Measurements from ENCODE around the gene HSP90AB1. TPM values are rescaled to one million over a fixed set of nuclear protein-coding genes. Genes with fewer than 3 reads are reported as not detected.

Gene HSP90AB1
- total RNA-seq, 1 experiment from 2014 or later: 1,986 TPM

DNA sequence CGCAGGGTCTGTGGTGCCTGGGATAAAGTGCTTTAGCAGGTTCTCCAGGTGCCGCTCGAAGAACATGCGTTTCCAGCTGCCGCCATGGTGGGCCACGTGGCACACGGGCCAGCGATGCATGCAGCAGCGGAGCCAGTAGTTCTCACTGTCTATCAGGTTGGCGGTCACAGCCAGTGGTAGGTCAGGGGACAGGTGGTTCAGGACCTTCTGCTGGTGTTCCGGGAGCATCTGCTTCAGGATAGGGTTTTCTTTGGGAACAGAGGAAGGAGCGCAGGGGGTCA lies 39.3 kb downstream of the HSP90AB1 start:
- H3K79me2 ChIP-seq (ENCODE audit: insufficient read depth, low read length): no peaks in the 10 kb centered on the region
- H3K4me3 Mint-ChIP-seq: no peak overlapping the region
- H2BK120ac ChIP-seq (ENCODE audit: low read depth, low read length, poor library complexity, severe bottlenecking): no peak overlapping the region
- H2BK15ac ChIP-seq (ENCODE audit: low read depth, low read length): no peak overlapping the region
- no peak overlapping the region for H3K4ac ChIP-seq (ENCODE audit: low read depth, low read length)
- H3K27ac Mint-ChIP-seq: no peak overlapping the region
- peaks cover 6 to 8% of the 10 kb centered on the region in 2 experiments; a peak in 3 of 4 replicates for H3K4me1 Mint-ChIP-seq
- no peak overlapping the region for H4K5ac ChIP-seq (ENCODE audit: insufficient read length, low read depth, low read length)
- TF ChIP-seq, protein P1, sequence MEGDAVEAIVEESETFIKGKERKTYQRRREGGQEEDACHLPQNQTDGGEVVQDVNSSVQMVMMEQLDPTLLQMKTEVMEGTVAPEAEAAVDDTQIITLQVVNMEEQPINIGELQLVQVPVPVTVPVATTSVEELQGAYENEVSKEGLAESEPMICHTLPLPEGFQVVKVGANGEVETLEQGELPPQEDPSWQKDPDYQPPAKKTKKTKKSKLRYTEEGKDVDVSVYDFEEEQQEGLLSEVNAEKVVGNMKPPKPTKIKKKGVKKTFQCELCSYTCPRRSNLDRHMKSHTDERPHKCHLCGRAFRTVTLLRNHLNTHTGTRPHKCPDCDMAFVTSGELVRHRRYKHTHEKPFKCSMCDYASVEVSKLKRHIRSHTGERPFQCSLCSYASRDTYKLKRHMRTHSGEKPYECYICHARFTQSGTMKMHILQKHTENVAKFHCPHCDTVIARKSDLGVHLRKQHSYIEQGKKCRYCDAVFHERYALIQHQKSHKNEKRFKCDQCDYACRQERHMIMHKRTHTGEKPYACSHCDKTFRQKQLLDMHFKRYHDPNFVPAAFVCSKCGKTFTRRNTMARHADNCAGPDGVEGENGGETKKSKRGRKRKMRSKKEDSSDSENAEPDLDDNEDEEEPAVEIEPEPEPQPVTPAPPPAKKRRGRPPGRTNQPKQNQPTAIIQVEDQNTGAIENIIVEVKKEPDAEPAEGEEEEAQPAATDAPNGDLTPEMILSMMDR (conservative IDR thresholded peaks at IDR 0.05): no peak
- no peak overlapping the region for H2AFZ ChIP-seq (ENCODE audit: low read length)
- H3K4me2 ChIP-seq (ENCODE audit: insufficient read depth, insufficient read length, low read length): no peak overlapping the region
- H3K9ac ChIP-seq (ENCODE audit: extremely low read depth, insufficient read length, low read length): no peak overlapping the region
- H2BK12ac ChIP-seq (ENCODE audit: insufficient read length, low read depth, low read length): no peak overlapping the region
- no peaks in the 10 kb centered on the region for H3K23me2 ChIP-seq (ENCODE audit: insufficient read length, low read depth, low read length, poor library complexity, severe bottlenecking)
- H4K91ac ChIP-seq (ENCODE audit: insufficient read length, low read depth, low read length): no peak overlapping the region
- H3K79me1 ChIP-seq (ENCODE audit: insufficient read depth, low read depth, low read length, poor library complexity, severe bottlenecking): no peaks in the 10 kb centered on the region
- no peaks in the 10 kb centered on the region for H3K36me3 Mint-ChIP-seq (ENCODE audit: insufficient read depth in 1 of 3, low read depth in 3 of 3)
- H3K14ac ChIP-seq (ENCODE audit: insufficient read depth, low read length): no peak overlapping the region; the same call in 1 of the 2 replicates
- H3K23ac ChIP-seq (ENCODE audit: insufficient read length, low read depth, low read length): no peak overlapping the region
- peaks cover 81% of the 10 kb centered on the region for H3K27me3 Mint-ChIP-seq (ENCODE audit: low read depth)
- H3K27ac ChIP-seq (ENCODE audit: insufficient read length, low read depth, low read length): no peak overlapping the region
- H2BK5ac ChIP-seq (ENCODE audit: insufficient read length, low read length): no peak overlapping the region
- H4K8ac ChIP-seq (replicated peaks; ENCODE audit: insufficient read length, low read depth, low read length): no peak overlapping the region
- H3T11ph ChIP-seq (ENCODE audit: low read length): no peak overlapping the region
- H2BK20ac ChIP-seq (ENCODE audit: low read depth, low read length, poor library complexity, severe bottlenecking): no peak overlapping the region
- no peak overlapping the region for H3K18ac ChIP-seq (ENCODE audit: insufficient read length, low read depth, low read length)
- H3K27me3 ChIP-seq (ENCODE audit: insufficient read depth, low read length): no peaks in the 10 kb centered on the region; the same call in 1 of the 2 replicates
- no peaks in the 10 kb centered on the region for H3K9me3 ChIP-seq (ENCODE audit: control insufficient read depth, low read depth, low read length)
- no peak overlapping the region for H2AK5ac ChIP-seq (ENCODE audit: insufficient read length, low read length)
- no peaks in the 10 kb centered on the region for H4K20me1 ChIP-seq (ENCODE audit: control insufficient read depth, insufficient read depth, insufficient read length)
- WGBS (ENCODE audit: extremely low coverage, insufficient read length, low lambda C conversion rate): no CpG with 5 or more reads among the region's 12 CpGs
- H3K4me1 ChIP-seq (ENCODE audit: insufficient read depth, low read length): no peaks in the 10 kb centered on the region
- no peak overlapping the region for H3K56ac ChIP-seq (ENCODE audit: insufficient read length, low read depth, low read length)
- no peak for DNase-seq
- no peaks in the 10 kb centered on the region for H3K9me3 Mint-ChIP-seq
